Effector CD4-positive, alpha-beta T cell (primary cell): ENCODE measurements around the gene TTC7B.

Experiments used
- DNase-seq: peaks from one replicate; pipeline ENCODE4 v3.0.0-alpha.2; 2020

TTC7B gene

DNA sequence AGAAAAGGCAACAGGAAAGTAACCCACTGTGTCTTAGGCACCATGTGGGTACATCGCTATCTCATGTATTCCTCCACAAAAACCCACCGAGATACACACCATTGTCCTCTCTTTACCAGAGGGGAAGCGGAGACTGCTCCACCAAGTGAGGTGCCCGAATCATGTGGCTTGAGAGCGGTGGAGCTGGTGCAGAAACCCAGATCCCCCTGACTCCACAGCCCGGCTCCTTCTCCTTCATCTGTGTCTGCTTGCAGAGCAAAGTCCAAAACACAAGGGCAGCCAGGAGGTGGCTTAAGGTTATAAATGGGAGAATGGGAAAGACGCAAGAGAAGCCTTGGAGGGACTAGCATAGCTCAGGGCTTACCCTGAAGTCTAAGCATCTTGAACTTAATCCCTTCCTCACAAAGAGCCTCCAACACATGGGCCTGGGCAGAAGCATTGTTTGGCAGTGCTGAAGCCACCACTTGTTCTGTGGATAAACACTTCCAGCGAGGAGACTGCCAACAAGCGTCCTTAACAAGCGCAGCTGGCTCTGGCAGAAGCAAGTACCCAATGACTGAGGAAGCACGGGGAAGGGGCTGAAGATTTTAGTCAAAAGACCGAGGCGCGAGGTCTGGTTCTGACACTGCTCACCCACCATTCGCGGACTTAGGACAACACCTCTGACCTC is 83.0 kb downstream of the TTC7B start:
- no peak for DNase-seq

DNA sequence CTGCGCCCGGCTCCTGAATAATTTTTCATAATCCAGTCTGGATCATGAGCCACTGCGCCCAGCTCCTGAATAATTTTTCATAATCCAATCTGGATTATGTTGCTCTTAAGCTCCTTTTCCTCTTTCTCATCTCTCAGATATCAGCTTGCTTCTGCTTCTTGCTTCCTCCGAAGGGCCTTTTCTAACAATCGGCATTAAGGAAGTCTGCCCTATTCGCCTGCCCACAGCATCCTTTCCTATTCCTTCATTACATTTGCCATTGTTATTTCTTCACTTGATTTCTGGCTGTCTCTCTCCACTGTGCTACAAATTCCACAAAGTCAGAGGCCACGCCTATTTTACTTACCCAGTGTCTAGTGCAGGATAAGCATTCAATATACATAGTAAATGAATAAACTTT is 83.5 kb downstream of the TTC7B start:
- DNase-seq: no peak

DNA sequence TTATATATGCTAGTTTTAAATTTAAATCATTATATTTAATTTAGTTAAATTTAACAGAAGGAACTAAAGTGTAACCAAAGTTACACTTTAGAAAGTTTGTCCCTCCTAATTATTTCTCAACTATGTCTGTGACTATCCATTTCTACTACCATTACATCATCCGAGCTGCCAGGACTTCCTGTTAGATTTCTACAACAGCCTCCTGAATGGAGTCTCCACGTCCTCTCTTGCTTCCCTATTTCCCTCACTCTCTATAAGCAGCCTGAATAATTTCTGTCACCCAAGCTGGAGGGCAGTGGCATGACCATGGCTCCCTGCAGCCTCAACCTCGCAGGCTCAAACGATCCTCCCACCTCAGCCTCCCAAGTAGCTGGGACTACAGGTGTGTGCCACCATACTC is 84.1 kb downstream of the TTC7B start:
- DNase-seq: no peak

DNA sequence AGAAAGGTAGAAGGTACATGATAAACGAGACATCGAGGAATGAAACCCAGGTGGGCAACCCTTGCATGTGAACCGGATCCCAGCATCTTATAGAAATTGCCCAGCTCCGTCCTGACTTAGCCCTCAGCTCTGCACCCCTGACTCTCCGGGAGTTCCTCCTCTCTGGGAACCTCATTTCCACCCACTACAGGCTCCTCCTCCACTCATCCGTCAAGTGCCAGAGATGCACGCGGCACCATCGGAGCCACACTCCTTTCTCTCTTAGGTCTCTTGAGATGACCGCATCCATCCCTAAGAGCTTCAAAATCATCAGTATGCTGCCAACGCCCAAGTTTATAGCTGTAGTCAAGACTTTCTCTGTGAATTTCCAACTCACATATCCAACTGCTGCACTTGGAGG is 84.7 kb downstream of the TTC7B start:
- DNase-seq: no peak

DNA sequence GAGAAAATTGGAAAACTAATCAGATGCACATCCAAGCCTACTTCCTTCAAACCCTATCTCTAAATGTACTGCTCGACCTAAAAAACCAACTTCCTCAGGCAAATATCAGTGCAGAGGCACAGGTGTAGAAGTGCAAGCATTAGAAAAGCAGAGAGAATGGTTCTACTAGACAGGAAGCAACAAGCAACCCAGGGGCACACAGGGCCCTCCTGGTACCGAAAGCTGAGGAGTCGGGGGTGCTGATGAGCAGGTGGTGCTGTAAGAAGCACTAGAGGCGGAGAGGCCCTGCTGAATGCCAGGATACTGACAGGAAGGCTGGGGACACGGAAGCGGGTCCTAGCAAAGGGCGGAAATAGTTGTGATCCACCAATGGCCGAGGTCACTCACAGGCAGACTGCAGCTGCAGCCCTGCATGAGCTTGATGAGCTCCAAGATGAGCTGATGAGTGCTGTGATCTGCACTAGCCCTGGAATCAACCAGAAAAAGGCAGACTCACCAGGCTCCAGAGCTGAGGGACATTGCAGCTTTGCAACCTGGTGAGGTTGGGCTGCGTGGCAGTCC is 85.9 kb downstream of the TTC7B start:
- DNase-seq: no peak

DNA sequence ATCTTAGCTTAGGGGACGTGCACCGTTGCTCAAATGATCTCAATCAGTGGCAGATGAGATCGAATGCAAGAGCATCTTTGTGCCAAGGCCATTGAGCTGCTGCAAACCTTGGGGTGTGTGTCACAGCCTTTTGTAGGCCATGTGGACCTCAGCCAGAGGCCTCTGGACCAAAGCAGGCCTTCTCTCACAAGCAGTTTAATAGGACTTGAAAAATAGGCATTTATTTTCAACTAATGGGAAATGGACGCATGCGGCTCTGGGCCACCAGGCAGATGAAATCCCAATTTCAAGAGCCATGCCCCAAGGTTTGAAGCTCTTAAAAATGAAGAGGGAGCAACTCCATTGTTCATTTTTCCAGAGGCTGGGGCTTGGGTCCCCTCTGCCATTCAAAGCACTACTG is 87.3 kb downstream of the TTC7B start:
- no peak for DNase-seq

DNA sequence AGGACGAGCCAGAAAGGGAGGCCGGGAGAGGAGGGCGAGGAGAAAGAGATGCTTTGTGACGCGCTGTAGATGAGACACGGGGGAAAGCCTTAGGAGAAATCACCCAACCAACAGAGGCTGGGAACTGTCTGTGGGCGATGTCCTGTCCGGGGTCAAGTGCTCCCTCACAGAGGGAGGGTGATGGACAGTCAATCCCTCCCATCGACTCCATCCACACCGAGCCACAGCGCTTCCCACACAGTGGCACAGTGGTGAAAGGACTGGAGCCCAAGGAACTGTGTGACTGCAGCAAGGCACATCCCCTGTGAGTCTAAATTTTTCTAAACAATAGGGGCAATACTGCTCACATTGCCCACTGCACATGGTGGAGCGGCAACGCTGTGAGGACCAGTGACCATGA is 89.1 kb downstream of the TTC7B start:
- no peak for DNase-seq

DNA sequence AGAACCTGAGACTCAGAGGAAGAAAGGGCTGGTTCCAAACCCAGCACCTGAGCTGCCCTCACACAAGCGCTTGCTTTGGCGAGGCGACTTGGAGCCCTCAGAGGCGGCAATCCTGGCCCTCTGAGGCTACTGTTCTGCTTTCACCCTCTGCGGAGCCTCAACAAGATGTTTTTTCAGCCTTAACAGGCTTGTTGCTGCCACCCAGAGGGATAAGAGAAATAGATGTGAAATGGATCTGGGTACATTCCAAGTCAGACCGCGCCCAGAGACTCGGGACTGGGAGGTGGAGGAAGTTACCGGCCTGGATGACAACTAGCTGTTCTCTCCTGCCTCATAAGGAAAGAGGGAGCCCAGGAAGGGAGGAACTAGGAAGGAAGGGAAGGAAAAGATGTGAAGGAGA is 89.6 kb downstream of the TTC7B start:
- DNase-seq: no peak

DNA sequence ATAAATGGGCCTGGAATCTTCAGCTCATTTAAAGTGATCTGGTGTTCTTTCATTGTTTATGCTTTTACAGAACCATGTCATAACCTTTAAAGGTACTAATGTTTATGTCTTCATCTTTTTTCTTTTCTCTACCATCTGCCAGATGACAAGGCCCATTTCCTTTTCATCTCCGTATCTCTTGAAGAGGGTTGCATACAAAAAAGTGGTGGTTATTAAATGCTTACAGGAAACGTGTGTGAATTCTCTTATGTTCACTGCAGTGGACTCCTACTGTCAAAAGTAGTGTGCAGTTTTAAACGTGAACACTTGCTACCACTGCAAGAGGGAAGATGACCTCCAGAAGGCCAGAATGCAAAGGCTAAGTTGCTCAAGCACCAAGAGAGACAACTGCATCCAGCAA is 91.4 kb downstream of the TTC7B start:
- DNase-seq: no peak

DNA sequence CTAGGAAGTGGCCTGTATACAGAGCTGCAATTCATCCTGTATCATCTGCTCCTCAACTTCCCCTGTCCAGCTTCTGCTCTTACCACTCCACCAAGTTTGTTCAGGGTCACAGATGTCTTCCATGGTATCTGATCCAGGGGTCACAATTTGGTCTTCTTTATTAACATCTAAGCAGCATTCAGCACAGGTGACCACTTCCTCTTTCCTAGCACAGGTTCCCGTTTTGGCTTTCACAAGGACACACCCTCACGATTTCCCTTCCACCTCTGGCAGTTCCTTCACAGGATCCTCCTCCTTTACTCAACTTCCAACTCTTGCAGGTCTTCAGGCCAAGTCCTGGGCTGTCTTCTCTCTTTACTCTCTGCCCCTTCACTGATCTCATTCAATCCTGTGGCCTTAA is 93.6 kb downstream of the TTC7B start:
- no peak for DNase-seq

DNA sequence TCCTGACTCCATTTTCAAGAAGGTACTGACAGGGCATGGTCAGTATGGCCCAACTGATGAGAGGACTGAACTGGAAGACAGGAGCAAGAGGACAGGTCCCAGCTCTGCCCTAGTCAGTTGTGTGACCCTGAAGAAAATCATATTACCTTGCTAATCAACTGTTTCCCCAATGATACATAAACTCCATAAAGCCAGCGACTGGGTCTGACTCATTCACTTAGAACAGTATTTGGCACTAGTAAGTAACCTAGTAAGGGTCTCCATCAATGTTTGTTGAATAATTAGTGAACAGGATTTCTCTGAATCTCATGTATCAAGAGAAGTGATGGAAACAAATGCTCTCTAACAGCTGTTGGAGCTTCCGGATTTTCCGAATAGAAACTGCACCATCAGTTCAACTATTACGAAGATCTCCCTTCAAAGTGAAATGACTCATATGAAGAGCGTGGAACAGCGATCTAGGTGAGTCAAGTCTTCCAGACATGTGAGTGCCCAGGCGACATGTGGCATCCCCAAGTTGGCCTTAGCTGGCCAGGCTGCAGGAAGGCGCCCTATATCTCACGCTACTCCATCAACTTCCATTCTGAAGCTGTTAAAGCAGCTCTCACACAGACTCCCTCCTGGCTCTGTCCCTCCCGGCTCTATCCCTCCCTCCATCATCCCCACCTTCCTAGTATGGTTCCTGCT is 94.5 kb downstream of the TTC7B start:
- no peak for DNase-seq

DNA sequence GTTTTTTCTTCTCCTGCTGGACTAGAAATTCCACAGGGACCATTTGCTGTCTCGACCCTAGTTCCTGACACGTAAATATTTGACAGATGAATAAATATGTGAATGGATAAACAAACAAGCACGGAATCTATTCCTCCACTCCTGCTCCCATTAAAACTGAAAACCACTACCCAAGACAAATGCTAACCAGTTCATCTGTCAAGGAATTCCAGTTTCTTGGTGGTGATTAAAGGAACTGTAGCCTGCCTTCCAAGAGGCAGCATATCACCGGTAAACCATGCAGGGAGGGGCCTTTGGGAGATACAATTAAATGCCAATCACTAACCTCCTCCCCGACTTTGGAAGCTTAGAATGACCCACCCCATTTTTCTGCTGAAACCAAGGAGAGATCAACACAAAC is 95.4 kb downstream of the TTC7B start:
- no peak for DNase-seq

DNA sequence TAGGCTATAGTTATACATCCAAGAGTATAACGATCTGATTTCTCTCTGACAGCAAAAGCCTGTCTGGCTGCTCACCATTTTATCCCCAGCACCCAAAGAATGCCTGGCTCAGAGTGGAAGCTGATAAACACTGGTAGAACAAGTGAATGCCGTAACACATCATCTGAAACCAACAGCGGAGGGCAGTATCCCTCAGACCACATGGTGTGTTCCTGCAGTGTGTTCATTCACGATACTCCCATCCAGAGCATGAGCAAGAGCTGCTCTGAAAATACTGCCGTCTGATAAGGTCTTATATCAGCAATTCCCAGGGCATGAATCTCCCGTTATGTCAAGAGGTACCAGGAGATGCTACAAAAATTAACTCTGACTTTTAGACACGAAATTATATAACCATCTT is 95.9 kb downstream of the TTC7B start:
- no peak for DNase-seq

DNA sequence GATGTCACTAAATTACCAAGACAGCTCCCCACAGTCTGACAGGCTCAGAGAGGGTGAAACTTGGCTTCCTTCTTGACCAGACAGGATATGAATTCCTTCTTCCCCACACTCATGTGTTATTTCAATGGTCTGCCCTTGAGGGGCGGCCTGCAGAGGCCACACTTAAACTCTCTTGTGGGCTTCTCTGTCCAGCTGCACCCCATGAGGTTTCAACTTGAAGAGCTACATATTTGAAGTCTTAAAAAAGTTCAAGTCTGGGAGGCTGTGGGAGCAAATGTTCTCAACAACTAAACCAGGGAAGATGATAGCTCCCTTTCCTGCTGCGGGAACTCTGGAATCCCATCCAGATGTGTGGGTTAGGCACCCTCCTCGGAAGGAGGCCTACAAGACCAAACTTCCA is 98.3 kb downstream of the TTC7B start:
- no peak for DNase-seq

DNA sequence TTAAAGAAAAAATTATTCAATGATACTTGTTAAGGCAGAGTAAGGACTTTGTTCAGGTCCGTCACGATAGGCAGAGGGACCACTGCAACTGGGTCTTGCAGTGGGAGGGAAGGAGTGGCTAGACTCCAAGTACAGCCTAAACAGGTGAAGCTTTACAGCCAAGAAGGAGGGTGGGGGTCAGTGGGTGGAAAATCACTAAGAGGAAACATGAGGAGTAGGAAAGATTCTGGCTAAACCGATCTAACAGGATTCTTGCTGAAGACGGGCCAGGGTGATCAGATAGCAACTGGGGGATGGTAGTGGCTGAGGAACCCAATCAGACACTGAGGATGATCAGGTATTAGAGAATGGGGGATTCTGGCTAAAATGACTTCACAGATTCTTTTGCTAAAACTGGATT is 100.2 kb downstream of the TTC7B start:
- DNase-seq: no peak

DNA sequence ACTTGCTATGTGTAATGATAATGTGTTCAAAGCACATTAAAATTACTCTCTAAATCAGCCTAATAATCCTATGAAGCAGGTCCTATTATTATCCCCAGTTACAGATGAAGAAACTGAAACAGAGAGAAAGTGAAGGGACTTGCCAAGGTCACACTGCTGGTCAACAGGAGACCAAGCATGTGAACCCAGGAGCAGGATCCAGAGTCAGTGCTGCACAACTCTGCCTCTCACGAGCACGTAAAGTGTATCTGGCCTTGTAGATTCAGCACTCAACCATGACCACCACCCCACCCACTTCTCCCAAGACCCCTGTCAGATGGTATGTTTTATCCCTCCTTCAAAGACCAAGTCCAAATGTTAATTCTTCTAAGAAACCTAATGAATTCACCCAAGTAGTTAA is 100.7 kb downstream of the TTC7B start:
- no peak for DNase-seq

DNA sequence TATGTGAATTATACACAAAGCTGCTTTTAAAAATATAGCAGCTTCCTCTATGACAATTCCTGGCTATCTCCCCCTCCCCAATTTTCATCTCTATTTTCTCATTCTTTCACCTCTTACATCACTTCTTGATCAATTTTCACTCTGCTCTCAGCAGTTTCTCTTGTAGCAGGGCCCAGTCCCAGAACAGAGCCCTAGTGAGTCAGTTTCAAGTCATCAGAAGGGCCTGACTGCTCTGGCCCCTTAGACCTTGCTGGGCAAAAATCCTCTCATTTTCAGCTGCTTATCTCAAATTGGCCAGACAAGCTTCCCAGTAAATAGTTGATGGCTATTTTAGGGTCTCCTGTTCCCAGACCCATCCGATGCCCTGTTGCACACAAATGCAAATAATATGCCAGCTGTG is 101.4 kb downstream of the TTC7B start:
- DNase-seq: no peak

DNA sequence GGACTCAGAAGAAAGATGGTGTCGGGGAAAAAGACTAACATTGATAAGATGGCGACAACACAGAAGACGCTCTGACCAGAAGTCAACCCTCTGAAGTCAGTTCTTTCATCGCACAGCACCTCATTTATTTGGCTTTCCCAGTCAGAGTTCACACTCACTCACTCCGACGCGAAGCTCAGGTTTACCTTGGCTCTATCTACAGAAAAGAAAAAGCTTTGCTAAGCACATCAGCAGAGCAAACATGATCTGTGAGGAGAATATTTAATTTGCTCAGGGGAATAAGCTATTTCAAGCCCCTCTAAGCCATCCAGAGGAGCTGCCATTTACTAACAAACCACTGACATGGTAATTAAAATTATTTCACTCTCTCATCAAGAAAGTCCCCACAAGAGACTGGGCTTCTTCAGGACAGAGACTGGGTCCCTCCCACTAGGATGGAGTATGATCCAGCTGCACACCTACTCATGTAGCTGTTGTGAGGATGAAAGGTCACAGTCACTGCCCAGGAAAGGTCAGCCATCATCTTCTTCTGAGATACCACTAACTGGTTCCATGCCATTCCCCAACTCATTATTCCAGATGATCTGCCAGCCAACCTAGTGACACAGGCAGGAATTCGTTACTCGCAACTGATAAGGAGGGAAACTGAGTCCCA is 111.4 kb downstream of the TTC7B start:
- DNase-seq: no peak

DNA sequence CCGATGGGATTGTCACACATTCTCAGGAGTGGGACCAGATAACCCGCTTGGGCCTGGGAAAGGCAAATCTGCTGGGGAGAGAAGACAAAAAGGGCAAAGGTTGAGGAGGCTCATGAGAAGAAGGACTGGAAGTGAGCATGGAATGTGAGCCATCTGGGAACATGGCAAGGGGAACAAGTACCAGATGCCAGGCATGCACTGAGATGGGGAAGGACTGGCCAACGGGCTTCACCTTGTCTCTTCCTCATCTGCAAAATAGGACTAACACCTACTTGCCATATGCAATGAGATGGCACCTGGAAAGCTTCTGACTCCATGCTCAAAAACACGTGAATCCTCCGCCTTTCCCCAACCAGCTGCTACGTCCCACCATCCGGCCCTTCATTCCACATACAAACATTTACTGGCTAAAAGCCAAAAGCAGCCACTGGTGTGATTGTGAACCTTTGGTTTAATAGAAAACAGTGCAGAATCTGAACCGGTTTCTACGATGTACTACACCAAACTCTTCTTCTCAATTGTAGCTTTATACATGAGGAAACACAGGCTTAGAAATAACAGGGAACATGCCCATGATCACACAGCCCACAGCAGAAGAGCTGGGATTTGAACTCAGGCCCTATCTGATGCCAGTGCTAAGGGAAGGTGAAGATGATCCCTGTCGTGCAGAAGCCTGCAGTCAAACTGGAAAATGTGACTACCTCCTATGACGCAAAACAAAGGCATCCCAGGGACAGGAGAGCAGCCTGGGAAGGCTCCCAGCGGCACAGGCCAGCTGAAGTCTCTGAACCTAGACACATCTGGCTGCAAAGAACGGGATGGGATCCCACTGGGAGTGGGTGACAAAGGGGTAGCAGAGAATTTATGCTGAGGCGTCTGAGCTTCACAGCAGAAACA is 112.1 kb downstream of the TTC7B start:
- DNase-seq: no peak

DNA sequence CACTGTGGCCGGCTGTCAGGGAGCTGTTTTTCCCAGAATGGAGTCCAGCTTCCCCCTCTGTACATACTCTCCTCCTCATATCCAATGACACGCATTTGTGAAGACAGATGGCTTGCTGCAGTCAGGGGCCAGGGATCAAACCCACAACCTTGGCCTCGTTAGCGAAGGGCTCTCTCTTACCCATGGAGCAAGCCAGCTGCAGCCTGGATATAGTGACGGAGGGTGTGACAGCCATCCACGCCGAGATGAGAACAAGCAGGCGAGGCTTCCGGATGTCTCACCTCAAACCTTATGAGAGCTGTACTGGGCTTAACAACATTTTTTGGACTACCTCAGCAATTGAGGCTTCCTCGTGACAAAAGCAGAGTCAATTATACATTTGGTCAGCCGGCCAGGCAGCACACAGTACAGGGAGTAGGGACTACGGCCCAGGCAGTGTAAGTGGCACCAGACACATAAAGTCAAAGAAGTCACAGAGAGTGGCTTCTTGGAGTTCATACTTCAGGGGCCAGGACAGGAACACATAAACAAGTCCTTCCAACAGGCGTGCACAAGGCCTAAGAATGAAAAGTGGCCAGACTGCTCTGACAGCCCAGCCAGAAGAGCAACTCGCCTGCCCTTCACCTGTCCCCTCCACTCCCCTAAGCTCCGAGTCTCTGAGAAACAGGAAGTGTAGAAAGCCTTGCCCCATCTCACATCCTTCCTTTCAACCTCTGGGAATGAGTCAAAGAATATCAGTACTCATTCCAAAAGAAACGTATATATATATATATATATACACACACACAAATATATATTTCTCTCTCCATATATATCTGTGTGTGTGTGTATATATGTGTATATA is 115.1 kb downstream of the TTC7B start:
- DNase-seq: no peak

DNA sequence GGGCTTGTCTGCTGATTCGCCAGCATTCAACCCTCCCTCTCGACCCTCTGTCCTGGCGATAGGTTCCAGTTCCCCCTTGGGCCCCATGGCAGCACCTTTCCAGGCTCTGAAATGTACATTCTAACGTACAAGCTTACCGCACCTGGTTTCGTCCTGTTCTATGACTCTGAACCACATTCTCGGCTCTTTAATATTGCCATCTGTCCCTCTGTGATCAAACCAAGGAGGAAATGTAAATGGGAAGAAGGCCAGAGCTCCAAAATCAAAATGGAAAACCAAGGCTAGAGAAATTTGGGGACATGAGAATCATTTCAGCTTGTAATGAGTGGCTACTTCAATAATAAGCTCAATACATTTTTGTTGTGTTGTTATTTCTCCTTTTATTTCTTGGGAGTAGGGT is 117.2 kb downstream of the TTC7B start:
- no peak for DNase-seq

DNA sequence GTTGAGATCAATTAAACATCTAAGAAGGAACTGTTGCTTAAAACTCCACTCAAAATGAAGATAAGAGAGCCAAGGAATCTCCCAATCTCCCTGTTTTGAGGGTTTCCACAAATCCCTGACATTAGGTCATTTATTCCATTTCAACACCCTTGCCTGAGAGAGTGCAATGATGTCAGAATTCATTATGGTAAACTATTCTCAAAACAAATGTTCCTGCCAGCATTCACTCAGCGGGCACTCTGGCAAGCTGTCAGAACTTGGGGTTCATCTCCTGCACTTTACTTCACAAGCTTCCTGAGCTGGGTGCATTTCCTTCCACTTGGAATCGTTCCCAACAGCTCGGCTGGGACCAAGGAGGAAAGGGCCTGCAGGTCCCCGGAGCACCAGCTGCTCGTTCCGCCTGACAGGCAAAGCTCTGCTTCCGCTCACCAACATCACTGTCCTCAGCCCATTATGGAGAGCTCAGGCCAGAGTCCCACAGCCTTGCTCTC is 117.8 kb downstream of the TTC7B start:
- no peak for DNase-seq
